SJCRH30 (cell line): ENCODE measurements around the gene OR6C2. TPM values are rescaled to one million over a fixed set of nuclear protein-coding genes. Genes with fewer than 3 reads are reported as not detected.
A peak's percentile ranks its signal among the peaks of the same experiment; 100 is the strongest.
"Not testable (repeated sequence)": the region's sequence is repeated elsewhere in the genome, so short reads cannot be mapped to it uniquely, and the experiment has no call there.

Experiments used
- DNase-seq, 2 experiments: peaks; one replicate each; pipeline ENCODE4 v3.0.0-alpha.2; 2015 to 2020
- H3K27ac ChIP-seq: fragments of 250-450 bp; sonication (Bioruptor Pico); 2 replicates; pipeline ENCODE4 v1.5.1; 2020; ENCODE audit warnings: mild to moderate bottlenecking, moderate library complexity
- H3K27me3 ChIP-seq: fragments of 250-450 bp; sonication (Bioruptor Pico); 2 replicates; pipeline ENCODE4 v1.5.1; 2020; ENCODE audit warnings: mild to moderate bottlenecking, moderate library complexity
- H3K36me3 ChIP-seq: fragments of 250-450 bp; sonication (Bioruptor Pico); 2 replicates; pipeline ENCODE4 v1.5.1; 2020; ENCODE audit warnings: mild to moderate bottlenecking, moderate library complexity
- H3K4me1 ChIP-seq: fragments of 250-450 bp; sonication (Bioruptor Pico); 2 replicates; pipeline ENCODE4 v1.5.1; 2020; ENCODE audit warnings: mild to moderate bottlenecking, moderate library complexity
- H3K4me3 ChIP-seq: fragments of 250-450 bp; sonication (Bioruptor Pico); 2 replicates; pipeline ENCODE4 v1.5.1; 2020; ENCODE audit warnings: mild to moderate bottlenecking, moderate library complexity
- H3K9me3 ChIP-seq: fragments of 250-450 bp; sonication (Bioruptor Pico); replicated peaks from 2 replicates; pipeline ENCODE4 v1.5.1; 2020; ENCODE audit warnings: mild to moderate bottlenecking, moderate library complexity
- total RNA-seq: library from RNA; depleted of rRNA; stranded (reverse); fragments of >200 nt; shearing (Covaris generic); gene quantifications from 2 replicates; pipeline ENCODE4 v1.2.3, GENCODE V29; 2014

Gene OR6C2
- total RNA-seq, 1 experiment from 2014 or later = not detected

DNA sequence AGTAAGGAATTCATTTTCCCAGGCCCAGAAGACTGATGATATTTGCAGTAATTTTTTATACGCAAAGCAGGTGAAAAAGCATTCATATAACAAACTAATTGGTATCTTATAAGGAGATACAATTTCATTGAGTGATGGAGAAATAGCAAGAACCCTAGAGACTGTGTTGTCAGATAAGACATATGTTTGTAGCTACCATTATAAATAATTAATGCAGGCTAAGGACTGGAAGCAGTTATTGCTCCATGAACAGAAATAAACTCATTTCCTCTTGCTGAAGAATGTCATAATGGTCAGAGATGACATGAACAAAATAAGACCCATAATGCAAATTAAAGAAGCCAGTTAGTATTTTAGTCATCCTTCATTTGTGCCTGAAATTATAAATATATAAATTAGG is 1.5 kb downstream of the OR6C2 start:
- Histone ChIP-seq H3K4me1 (no peaks in the 10 kb centered on the region), H3K27ac (no peak overlapping the region), H3K27me3 (no peaks in the 10 kb centered on the region), H3K9me3 (no peaks in the 10 kb centered on the region), H3K36me3 (no peaks in the 10 kb centered on the region), H3K4me3 (no peak overlapping the region)
- no peak for DNase-seq

DNA sequence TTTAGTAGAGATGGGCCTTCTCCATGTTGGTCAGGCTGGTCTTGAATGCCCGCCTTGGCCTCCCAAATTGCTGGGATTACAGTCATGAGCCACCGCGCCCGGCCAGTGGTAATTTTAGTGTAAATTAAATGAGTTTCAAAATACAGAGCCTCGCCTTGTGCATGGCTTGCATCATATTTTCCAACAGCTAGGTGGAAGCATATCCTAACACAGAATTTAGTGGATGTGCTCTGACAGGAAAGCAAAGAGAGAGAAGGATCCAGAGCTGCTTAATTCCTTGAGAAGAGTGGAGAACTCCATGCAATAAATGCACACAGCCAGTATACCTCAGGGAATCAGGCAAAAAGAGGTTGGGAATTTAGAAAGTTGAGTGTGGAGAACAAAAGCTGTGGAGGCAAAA is 2.5 kb downstream of the OR6C2 start:
- Histone ChIP-seq H3K27me3 (no peaks in the 10 kb centered on the region), H3K27ac (no peak overlapping the region), H3K36me3 (no peaks in the 10 kb centered on the region), H3K9me3 (no peaks in the 10 kb centered on the region), H3K4me1 (no peaks in the 10 kb centered on the region), H3K4me3 (no peak overlapping the region)
- no peak for DNase-seq

DNA sequence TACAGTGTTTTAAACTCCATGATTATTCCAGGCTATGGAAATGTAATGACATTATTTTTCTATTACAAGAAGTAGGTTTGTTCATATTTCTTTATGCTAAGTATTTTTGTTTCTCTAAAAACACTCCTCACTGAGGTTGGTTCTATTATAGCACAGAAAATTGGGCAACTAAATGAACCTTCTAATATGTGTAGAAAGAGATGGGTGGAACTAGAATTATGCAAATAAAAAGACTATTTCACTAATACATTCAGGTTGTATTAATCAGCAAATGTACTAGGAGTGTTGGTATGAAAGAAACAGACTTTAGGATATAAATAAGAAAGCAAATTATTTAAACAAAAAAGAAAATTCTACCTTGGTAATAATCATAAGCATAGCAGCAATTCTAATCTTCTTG is 4.9 kb downstream of the OR6C2 start:
- no peak overlapping the region for H3K4me3 ChIP-seq
- H3K4me1 ChIP-seq = no peaks in the 10 kb centered on the region
- DNase-seq = no peak
- H3K27me3 ChIP-seq = no peaks in the 10 kb centered on the region
- no peak overlapping the region for H3K27ac ChIP-seq
- no peaks in the 10 kb centered on the region for H3K9me3 ChIP-seq
- H3K36me3 ChIP-seq = no peaks in the 10 kb centered on the region

DNA sequence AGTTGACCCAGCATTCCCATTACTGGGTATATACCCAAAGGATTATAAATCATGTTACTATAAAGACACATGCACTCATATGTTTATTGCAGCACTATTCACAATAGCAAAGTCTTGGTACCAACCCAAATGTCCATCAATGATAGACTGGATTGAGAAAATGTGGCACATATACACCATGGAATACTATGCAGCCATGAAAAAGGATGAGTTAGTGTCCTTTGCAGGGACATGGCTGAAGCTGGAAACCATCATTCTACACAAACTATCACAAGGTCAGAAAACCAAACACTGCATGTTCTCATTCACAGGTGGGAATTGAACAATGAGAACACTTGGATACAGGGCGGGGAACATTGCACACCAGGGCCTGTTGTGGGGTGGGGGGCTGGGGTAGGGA is 21.1 kb downstream of the OR6C2 start:
- not testable (repeated sequence) for H3K36me3 ChIP-seq, H3K9me3 ChIP-seq, DNase-seq, H3K4me1 ChIP-seq, H3K27me3 ChIP-seq, H3K27ac ChIP-seq, H3K4me3 ChIP-seq

DNA sequence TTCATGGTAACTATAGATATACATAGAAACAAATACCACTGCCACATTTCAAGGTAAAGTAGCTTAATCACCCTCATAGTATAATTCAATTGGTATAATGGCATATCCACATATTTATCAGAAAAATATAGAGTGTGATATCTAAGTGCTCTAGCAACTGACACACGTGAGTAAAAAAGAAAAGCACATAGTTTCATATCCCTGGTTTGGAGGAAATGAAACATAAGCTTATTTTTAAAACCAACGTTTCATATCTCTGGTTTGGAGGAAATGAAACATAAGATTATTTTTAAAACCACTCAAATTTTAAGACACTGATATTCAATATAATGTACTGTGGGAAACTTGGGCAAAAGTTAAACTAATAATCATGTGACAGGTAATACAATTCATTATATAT is 24.0 kb downstream of the OR6C2 start:
- no peaks in the 10 kb centered on the region for H3K9me3 ChIP-seq
- H3K36me3 ChIP-seq = no peaks in the 10 kb centered on the region
- H3K27ac ChIP-seq = no peak overlapping the region
- no peak for DNase-seq
- H3K4me3 ChIP-seq = no peak overlapping the region
- no peaks in the 10 kb centered on the region for H3K27me3 ChIP-seq
- H3K4me1 ChIP-seq = no peaks in the 10 kb centered on the region

DNA sequence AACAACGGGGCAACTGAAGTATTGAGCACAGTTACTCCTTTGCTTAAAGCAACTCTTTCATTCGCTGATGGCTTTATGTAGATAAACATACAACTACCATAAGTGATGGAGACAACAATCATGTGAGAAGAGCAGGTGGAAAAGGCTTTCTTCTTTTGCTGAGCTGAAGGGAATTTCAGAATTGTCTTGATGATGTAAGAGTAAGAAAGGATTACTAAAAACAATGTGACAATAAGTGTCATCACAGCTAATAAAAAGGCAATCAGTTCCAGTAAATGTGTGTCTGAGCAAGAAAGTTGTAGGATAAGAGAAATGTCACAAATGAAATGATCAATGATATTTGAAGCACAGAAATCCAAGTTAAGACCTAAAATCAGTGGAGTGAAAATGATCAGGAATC is 25.4 kb downstream of the OR6C2 start:
- H3K9me3 ChIP-seq = no peaks in the 10 kb centered on the region
- H3K4me1 ChIP-seq = no peaks in the 10 kb centered on the region
- H3K4me3 ChIP-seq = no peak overlapping the region
- H3K27ac ChIP-seq = no peak overlapping the region
- H3K27me3 ChIP-seq = no peaks in the 10 kb centered on the region
- no peaks in the 10 kb centered on the region for H3K36me3 ChIP-seq
- DNase-seq = no peak

DNA sequence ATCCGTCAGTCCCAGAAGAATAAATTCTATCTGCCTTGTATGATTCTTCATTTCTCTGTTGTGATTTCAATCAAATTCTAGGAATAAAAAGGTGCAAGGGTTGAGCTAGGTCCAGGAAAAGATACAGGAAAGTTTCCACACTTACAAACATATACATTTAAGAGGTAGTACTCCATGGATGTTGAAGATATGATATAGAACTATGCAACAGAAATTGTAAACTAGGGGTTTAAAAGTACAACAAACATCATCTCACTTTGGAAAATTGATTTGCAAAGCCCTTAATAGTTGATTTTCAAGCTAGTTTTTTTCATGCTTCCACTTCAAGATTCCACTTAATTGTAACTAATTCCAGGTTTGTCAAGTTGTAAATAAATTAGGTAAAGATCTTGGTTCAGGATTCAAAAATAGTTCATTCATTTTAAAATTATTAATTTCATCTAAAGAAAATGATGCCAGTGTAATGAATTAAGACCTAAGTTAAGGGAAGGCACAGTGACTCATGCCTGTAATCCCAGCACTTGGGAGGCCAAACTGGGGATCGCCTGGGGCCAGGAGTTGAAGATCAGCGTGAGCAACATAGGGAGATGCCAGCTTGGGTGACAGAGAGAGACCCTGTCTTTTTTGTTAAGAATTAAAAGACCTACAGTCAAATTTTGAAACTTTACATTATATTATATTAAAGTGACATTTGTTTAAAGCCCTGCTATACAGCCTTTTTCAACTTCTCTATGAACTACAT is 26.4 kb downstream of the OR6C2 start, which contains the start of gene OR6C70:
TSS of gene OR6C70 (minus strand) at position 51 of the 742 bp plus-strand sequence. CDS start at position 51, 0 bp downstream.
- DNase-seq = peak; percentile 31 to 50
- H3K9me3 ChIP-seq = no peaks in the 10 kb centered on the region
- H3K36me3 ChIP-seq = no peaks in the 10 kb centered on the region
- no peaks in the 10 kb centered on the region for H3K27me3 ChIP-seq
- H3K4me3 ChIP-seq = no peak within 1 kb of the TSS
- no peaks in the 10 kb centered on the region for H3K4me1 ChIP-seq
- no peak within 1 kb of the TSS for H3K27ac ChIP-seq

DNA sequence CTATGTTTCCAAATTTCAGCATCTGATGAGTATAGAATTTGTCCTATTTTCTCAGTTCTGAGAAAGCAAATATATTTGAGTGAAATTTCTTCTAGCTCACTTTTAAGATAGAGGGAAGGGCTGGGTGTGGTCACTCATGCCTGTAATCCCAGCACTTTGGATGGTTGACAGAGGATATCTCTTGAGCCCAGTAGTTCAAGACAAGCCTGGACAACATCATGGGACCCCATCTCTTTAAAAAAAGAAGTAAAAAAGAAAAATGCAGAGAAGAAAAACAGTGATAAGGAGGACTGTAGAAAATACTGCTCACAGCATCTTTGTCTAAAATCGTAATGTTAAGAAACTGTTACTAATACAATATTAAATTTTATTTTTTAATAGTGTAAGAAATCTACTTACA is 28.4 kb downstream of the OR6C2 start:
- no peak overlapping the region for H3K4me3 ChIP-seq
- H3K4me1 ChIP-seq = no peaks in the 10 kb centered on the region
- H3K27me3 ChIP-seq = no peaks in the 10 kb centered on the region
- no peaks in the 10 kb centered on the region for H3K36me3 ChIP-seq
- no peak for DNase-seq
- H3K27ac ChIP-seq = no peak overlapping the region
- no peaks in the 10 kb centered on the region for H3K9me3 ChIP-seq

DNA sequence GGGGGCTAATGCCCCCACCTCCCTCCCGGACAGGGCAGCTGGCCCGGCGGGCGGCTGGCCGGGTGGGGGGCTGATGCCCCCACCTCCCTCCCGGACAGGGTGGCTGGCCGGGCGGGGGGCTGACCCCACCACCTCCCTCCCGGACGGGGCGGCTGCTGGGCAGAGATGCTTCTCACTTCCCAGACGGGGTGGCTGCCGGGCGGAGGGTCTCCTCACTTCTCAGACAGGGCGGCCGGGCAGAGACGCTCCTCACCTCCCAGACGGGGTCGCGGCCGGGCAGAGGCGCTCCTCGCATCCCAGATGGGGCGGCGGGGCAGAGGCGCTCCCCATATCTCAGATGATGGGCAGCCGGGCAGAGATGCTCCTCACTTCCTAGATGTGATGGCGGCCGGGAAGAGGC is 35.3 kb downstream of the OR6C2 start:
- not testable (repeated sequence) for DNase-seq, H3K36me3 ChIP-seq, H3K4me1 ChIP-seq

DNA sequence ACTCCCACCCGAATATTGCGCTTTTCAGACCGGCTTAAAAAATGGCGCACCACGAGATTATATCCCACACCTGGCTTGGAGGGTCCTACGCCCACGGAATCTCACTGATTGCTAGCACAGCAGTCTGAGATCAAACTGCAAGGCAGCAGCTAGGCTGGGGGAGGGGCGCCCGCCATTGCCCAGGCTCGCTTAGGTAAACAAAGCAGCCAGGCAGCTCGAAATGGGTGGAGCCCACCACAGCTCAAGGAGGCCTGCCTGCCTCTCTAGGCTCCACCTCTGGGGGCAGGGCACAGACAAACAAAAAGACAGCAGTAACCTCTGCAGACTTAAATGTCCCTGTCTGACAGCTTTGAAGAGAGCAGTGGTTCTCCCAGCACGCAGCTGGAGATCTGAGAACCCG is 40.4 kb downstream of the OR6C2 start:
- not testable (repeated sequence) for DNase-seq, H3K4me1 ChIP-seq, H3K36me3 ChIP-seq, H3K9me3 ChIP-seq, H3K4me3 ChIP-seq, H3K27me3 ChIP-seq, H3K27ac ChIP-seq

More for the DNA sequence above, 35.3 kb downstream of the OR6C2 start:
- H3K9me3 ChIP-seq, H3K4me3 ChIP-seq, H3K27me3 ChIP-seq, H3K27ac ChIP-seq: not testable (repeated sequence)

DNA sequence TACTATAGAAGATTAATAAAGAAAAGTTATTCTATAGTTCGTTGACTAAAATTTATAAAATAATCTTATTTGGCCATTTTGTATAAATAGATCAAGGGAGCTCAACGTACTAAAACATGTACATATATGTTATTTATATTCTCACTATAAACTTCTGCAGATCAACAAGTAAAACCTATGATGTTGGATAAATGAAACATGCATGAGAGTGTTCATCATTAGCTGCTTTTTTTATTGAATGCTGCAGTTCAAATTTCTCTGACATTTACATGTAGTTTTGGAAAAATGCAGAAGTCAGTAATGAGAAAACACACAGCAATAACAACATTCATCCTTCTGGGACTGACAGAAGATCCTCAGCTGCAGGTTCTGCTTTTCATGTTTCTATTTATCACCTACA is 48.2 kb downstream of the OR6C2 start, which contains the start of gene OR6C68:
TSS of gene OR6C68 (plus strand) at position 301 of the 400 bp plus-strand sequence. CDS start at position 301, 0 bp downstream.
- H3K27me3 ChIP-seq = no peaks in the 10 kb centered on the region
- no peaks in the 10 kb centered on the region for H3K36me3 ChIP-seq
- no peaks in the 10 kb centered on the region for H3K4me1 ChIP-seq
- H3K4me3 ChIP-seq = no peak within 1 kb of the TSS
- DNase-seq = no peak
- H3K27ac ChIP-seq = no peak within 1 kb of the TSS
- H3K9me3 ChIP-seq = no peaks in the 10 kb centered on the region

DNA sequence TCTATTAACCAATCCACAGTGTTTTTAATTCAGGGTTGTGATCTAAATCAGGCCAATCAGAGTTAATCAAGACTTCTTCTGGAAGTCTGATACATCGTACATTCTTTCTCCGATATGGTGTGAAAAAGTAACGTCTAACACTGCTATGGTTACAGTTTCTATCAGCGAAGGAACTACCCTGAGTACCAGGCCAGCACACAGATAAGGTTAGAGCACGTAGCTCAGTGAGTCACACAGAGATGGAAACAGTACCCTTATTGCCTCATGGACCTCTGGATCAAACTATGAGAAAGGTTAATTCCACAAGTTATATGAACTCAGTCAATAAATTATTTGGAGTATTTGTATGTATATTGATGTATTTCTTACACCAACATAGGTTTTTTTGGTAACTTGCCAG is 51.6 kb downstream of the OR6C2 start:
- H3K27me3 ChIP-seq = no peaks in the 10 kb centered on the region
- DNase-seq = no peak
- no peak overlapping the region for H3K27ac ChIP-seq
- no peaks in the 10 kb centered on the region for H3K9me3 ChIP-seq
- H3K4me1 ChIP-seq = peaks cover 4% of the 10 kb centered on the region; the same call in 1 of the 2 replicates
- no peaks in the 10 kb centered on the region for H3K36me3 ChIP-seq
- H3K4me3 ChIP-seq = no peak overlapping the region

DNA sequence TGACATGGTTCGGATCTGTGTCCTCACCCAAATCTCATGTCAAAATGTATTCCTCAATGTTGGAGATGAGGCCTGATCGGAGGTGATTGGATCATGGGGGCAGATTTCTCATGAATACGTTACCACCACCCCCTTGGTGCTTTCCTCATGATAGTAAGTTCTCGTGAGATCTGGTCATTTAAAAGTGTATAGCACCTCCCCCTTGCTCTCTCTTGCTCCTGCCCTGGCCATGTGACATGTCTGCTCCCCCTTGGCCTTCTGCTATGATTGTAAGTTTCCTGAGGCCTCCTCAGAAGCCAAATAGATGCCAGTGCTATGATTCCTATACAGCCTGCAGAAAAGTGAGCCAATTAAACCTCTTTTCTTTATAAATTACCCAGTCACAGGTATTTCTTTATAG is 55.4 kb downstream of the OR6C2 start:
- peak in 1 of 2 experiments; percentile 7 for DNase-seq
- peak overlapping the region; percentile 46; the same call in 1 of the 2 replicates for H3K27ac ChIP-seq

DNA sequence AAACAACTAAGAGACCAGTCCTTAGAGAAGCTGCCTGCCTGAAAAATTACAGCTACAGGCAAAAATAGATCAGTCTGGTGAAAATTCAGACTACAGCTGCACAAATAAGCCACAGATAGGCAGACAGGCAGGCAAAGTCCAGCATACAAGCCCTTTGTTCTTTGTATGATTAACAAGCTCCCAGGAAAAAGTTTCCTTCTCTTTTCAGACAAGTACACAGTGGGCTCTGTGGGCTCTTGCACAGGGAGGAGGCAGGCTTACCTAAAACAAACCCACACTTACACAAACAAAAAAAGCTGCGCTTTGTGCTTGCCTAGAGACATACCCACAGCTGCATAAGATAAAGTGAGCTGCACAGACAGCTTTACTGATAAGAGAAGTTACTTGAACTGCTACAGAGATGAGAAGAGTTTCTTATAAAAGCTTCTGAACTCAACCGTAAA is 56.0 kb downstream of the OR6C2 start:
- Histone ChIP-seq H3K4me3 (no peak overlapping the region), H3K27me3 (no peaks in the 10 kb centered on the region), H3K9me3 (no peaks in the 10 kb centered on the region), H3K4me1 (peaks cover 4% of the 10 kb centered on the region; the same call in 1 of the 2 replicates), H3K27ac (peak overlapping the region; percentile 46; the same call in 1 of the 2 replicates), H3K36me3 (no peaks in the 10 kb centered on the region)
- DNase-seq = peak; percentile 30 to 59

More for the DNA sequence above, 55.4 kb downstream of the OR6C2 start:
- Histone ChIP-seq H3K4me3 (no peak overlapping the region), H3K9me3 (no peaks in the 10 kb centered on the region), H3K36me3 (no peaks in the 10 kb centered on the region), H3K4me1 (peaks cover 4% of the 10 kb centered on the region; the same call in 1 of the 2 replicates), H3K27me3 (no peaks in the 10 kb centered on the region)

DNA sequence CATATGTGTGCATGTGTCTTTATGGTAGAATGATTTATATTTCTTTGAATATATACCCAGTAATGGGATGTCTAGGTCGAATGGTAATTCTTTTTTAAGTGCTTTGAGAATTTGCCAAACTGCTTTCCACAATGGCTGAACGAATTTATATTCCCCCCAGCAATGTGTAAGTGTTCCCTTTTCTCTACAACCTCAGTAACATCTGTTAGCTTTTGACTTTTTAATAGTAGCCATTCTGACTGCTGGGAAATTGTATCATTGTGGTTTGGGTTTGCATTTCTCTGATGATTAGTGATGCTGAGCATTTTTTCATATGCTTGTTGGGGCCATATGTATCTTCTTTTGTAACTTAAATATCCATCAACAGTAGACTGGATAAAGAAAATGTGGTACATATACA is 57.7 kb downstream of the OR6C2 start:
- Histone ChIP-seq H3K27ac (no peak overlapping the region), H3K4me3 (no peak overlapping the region), H3K9me3 (no peaks in the 10 kb centered on the region; the same call in 1 of the 2 replicates), H3K27me3 (no peaks in the 10 kb centered on the region), H3K36me3 (no peaks in the 10 kb centered on the region), H3K4me1 (peaks cover 4% of the 10 kb centered on the region; the same call in 1 of the 2 replicates)
- no peak for DNase-seq
